Glutamatergic neuron (in vitro differentiated cells): ENCODE measurements around the gene HACD4. TPM values are rescaled to one million over a fixed set of nuclear protein-coding genes. Genes with fewer than 3 reads are reported as not detected.

ENCODE experiments used
- DNase-seq: peaks from one replicate; pipeline ENCODE4 v3.0.0; 2022
- H3K27ac Mint-ChIP-seq: one replicate; pipeline ENCODE4 v1.8.0; 2020; ENCODE audit warnings: mild to moderate bottlenecking, mixed read lengths, inconsistent platforms; ENCODE audit not compliant: unreplicated experiment
- H3K27me3 Mint-ChIP-seq: one replicate; pipeline ENCODE4 v1.8.0; 2020; ENCODE audit warnings: mild to moderate bottlenecking, moderate library complexity, mixed read lengths, inconsistent platforms; ENCODE audit not compliant: unreplicated experiment
- H3K36me3 Mint-ChIP-seq: one replicate; pipeline ENCODE4 v1.8.0; 2020; ENCODE audit warnings: mild to moderate bottlenecking, mixed read lengths, inconsistent platforms; ENCODE audit not compliant: unreplicated experiment
- H3K4me1 Mint-ChIP-seq: one replicate; pipeline ENCODE4 v1.8.0; 2020; ENCODE audit warnings: mild to moderate bottlenecking, low read depth, mixed read lengths, inconsistent platforms; ENCODE audit not compliant: unreplicated experiment
- H3K4me3 Mint-ChIP-seq: one replicate; pipeline ENCODE4 v1.8.0; 2020; ENCODE audit warnings: mild to moderate bottlenecking, mixed read lengths, inconsistent platforms; ENCODE audit not compliant: unreplicated experiment
- H3K9me3 Mint-ChIP-seq: one replicate; pipeline ENCODE4 v1.8.0; 2020; ENCODE audit warnings: mild to moderate bottlenecking, moderate library complexity, mixed read lengths, inconsistent platforms; ENCODE audit not compliant: unreplicated experiment
- CTCF ChIP-seq: fragments of 200-600 bp; sonication (generic); IDR thresholded peaks from one replicate; pipeline ENCODE4 v1.5.0; 2021; ENCODE audit not compliant: partially characterized antibody, unreplicated experiment
- total RNA-seq: library from RNA; stranded (reverse); fragmentation: NEBNext Ultra II Directional; extraction: Animal tissue kit (Norgen Biotek cat#: 25700); gene quantifications from one replicate; pipeline ENCODE4 v1.2.1, GENCODE V29; 2021; ENCODE audit not compliant: unreplicated experiment

The HACD4 gene
- total RNA-seq, 1 donor from 2014 or later, result 0.10 TPM

GRCh38 chr9:20950707-20951106 is 80.7 kb downstream of the HACD4 start:
- no peak for DNase-seq
- H3K36me3 Mint-ChIP-seq, result no peaks in the 10 kb centered on the region
- no peaks in the 10 kb centered on the region for H3K27me3 Mint-ChIP-seq
- no peak overlapping the region for H3K4me3 Mint-ChIP-seq
- no peak overlapping the region for H3K27ac Mint-ChIP-seq
- H3K9me3 Mint-ChIP-seq, result no peaks in the 10 kb centered on the region
- no peaks in the 10 kb centered on the region for H3K4me1 Mint-ChIP-seq
- TF ChIP-seq CTCF, result no peak

Other genes starting within 250 kb of the HACD4 start
- gene IFNB1, start 46.3 kb upstream of the HACD4 start, total RNA-seq, result not detected
- not detected for gene IFNW1, start 110.2 kb upstream of the HACD4 start, total RNA-seq
- gene IFNA21, start 135.0 kb upstream of the HACD4 start, total RNA-seq, result not detected
- gene IFNA4, start 155.9 kb upstream of the HACD4 start, total RNA-seq, result not detected
- not detected for gene IFNA7, start 170.6 kb upstream of the HACD4 start, total RNA-seq
- gene IFNA10, start 175.5 kb upstream of the HACD4 start, total RNA-seq, result not detected
- gene IFNA16, start 185.7 kb upstream of the HACD4 start, total RNA-seq, result not detected
- not detected for gene IFNA17, start 196.6 kb upstream of the HACD4 start, total RNA-seq
- not detected for gene IFNA14, start 208.4 kb upstream of the HACD4 start, total RNA-seq